Measurements from ENCODE around the gene SLC11A1.
A peak's percentile ranks its signal among the peaks of the same experiment; 100 is the strongest.

SLC11A1 gene

DNA sequence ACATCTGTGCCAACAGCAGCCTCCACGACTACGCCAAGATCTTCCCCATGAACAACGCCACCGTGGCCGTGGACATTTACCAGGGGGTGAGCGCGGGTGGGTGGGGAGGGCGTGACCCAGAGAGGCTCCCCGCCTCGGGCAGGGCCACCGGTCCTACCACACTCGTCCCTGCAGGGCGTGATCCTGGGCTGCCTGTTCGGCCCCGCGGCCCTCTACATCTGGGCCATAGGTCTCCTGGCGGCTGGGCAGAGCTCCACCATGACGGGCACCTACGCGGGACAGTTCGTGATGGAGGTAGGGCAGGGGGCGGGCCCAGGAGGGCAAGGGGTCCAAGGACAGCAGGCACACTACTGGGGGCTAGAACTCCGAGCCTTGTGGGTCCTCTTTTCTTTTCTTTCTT is 9.1 kb downstream of the SLC11A1 start:
- Histone ChIP-seq H3K4me3 (ENCODE audit: insufficient read depth in 1 of 2, low read depth in 1 of 2, low read length in 2 of 2) (no peak overlapping the region), H2AFZ (ENCODE audit: low read depth, low read length) (no peak overlapping the region), H3K4ac (ENCODE audit: low read depth in 1 of 2, low read length in 2 of 2) (no peak overlapping the region), H4K8ac (ENCODE audit: low read length) (no peak overlapping the region), H3K4me2 (ENCODE audit: low read length, poor library complexity, severe bottlenecking) (no peak overlapping the region), H2BK15ac (ENCODE audit: low read depth, poor library complexity, severe bottlenecking) (no peak overlapping the region), H3K36me3 (ENCODE audit: control insufficient read depth in 1 of 2, insufficient read depth in 2 of 2, low read depth in 1 of 2, low read length in 2 of 2) (no peaks in the 10 kb centered on the region), H3K27ac (ENCODE audit: low read length, poor library complexity, severe bottlenecking) (no peak overlapping the region), H3K18ac (ENCODE audit: low read depth in 1 of 2, low read length in 2 of 2) (no peak overlapping the region), H3K79me1 (replicated peaks; ENCODE audit: low read length, poor library complexity, severe bottlenecking) (no peaks in the 10 kb centered on the region), H4K91ac (ENCODE audit: low read length) (no peak overlapping the region), H2BK12ac (ENCODE audit: low read length in 2 of 2) (no peak overlapping the region), H3K4me1 (ENCODE audit: control insufficient read depth, insufficient read depth, low read depth, low read length) (peaks cover 16% of the 10 kb centered on the region), H3K23ac (ENCODE audit: low read length in 2 of 2) (no peak overlapping the region), H2BK5ac (ENCODE audit: low read depth, low read length, poor library complexity, severe bottlenecking) (no peak overlapping the region), H3K14ac (ENCODE audit: low read length in 2 of 2) (no peak overlapping the region), H3K27me3 (ENCODE audit: control insufficient read depth in 1 of 2, insufficient read depth in 1 of 2, low read length in 2 of 2) (peaks cover 13 to 14% of the 10 kb centered on the region in 2 experiments), H3K9me3 (ENCODE audit: control insufficient read depth, low read length) (no peaks in the 10 kb centered on the region), H2AK5ac (ENCODE audit: low read length, severe bottlenecking) (no peak overlapping the region), H2BK120ac (ENCODE audit: low read depth, low read length) (no peak overlapping the region), H3K9ac (ENCODE audit: low read length) (no peak overlapping the region)
- DNase-seq = no peak
- WGBS = 91% methylated on average over 21 of the region's 23 CpGs

DNA sequence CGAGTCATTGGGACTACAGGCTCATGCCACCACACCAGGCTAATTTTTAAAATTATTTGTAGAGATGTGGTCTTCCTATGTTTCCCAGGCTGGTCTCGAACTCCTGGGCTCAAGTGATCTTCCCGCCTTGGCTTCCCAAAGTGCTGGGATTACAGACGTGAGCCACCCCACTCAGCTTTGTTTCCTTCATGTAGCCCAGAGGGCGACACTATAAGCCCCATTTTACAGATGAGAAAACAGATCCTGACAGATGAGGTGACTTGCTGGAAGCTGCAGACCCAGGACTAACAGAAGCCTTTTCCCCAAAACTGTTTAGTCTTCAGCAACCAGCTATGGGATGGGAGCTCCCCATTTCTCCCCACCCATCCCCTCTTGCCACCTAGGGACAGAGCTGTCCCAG is 10.4 kb downstream of the SLC11A1 start:
- no peak overlapping the region for H4K8ac ChIP-seq (ENCODE audit: low read length)
- H3K4me3 ChIP-seq (ENCODE audit: insufficient read depth in 1 of 2, low read depth in 1 of 2, low read length in 2 of 2) = no peak overlapping the region
- H3K9ac ChIP-seq (ENCODE audit: low read length) = no peak overlapping the region
- no peak overlapping the region for H3K14ac ChIP-seq (ENCODE audit: low read length in 2 of 2)
- H2BK15ac ChIP-seq (ENCODE audit: low read depth, poor library complexity, severe bottlenecking) = no peak overlapping the region
- no peak overlapping the region for H3K18ac ChIP-seq (ENCODE audit: low read depth in 1 of 2, low read length in 2 of 2)
- H4K91ac ChIP-seq (ENCODE audit: low read length) = no peak overlapping the region
- no peak overlapping the region for H2AK5ac ChIP-seq (ENCODE audit: low read length, severe bottlenecking)
- peaks cover 4% of the 10 kb centered on the region in 2 experiments for H3K27me3 ChIP-seq (ENCODE audit: control insufficient read depth in 1 of 2, insufficient read depth in 1 of 2, low read length in 2 of 2)
- H3K4ac ChIP-seq (ENCODE audit: low read depth in 1 of 2, low read length in 2 of 2) = no peak overlapping the region
- no peak overlapping the region for H2BK5ac ChIP-seq (ENCODE audit: low read depth, low read length, poor library complexity, severe bottlenecking)
- no peak overlapping the region for H2AFZ ChIP-seq (ENCODE audit: low read depth, low read length)
- H3K27ac ChIP-seq (ENCODE audit: low read length, poor library complexity, severe bottlenecking) = no peak overlapping the region
- no peak overlapping the region for H2BK12ac ChIP-seq (ENCODE audit: low read length in 2 of 2)
- no peak overlapping the region for H2BK120ac ChIP-seq (ENCODE audit: low read depth, low read length)
- no peak overlapping the region for H3K4me2 ChIP-seq (ENCODE audit: low read length, poor library complexity, severe bottlenecking)
- no peaks in the 10 kb centered on the region for H3K36me3 ChIP-seq (ENCODE audit: control insufficient read depth in 1 of 2, insufficient read depth in 2 of 2, low read depth in 1 of 2, low read length in 2 of 2)
- H3K4me1 ChIP-seq (ENCODE audit: control insufficient read depth, insufficient read depth, low read depth, low read length) = peaks cover 24% of the 10 kb centered on the region
- H3K9me3 ChIP-seq (ENCODE audit: control insufficient read depth, low read length) = no peaks in the 10 kb centered on the region
- DNase-seq = no peak
- no peaks in the 10 kb centered on the region for H3K79me1 ChIP-seq (replicated peaks; ENCODE audit: low read length, poor library complexity, severe bottlenecking)
- WGBS = 92% methylated on average over 4 of the region's 5 CpGs
- H3K23ac ChIP-seq (ENCODE audit: low read length in 2 of 2) = no peak overlapping the region

DNA sequence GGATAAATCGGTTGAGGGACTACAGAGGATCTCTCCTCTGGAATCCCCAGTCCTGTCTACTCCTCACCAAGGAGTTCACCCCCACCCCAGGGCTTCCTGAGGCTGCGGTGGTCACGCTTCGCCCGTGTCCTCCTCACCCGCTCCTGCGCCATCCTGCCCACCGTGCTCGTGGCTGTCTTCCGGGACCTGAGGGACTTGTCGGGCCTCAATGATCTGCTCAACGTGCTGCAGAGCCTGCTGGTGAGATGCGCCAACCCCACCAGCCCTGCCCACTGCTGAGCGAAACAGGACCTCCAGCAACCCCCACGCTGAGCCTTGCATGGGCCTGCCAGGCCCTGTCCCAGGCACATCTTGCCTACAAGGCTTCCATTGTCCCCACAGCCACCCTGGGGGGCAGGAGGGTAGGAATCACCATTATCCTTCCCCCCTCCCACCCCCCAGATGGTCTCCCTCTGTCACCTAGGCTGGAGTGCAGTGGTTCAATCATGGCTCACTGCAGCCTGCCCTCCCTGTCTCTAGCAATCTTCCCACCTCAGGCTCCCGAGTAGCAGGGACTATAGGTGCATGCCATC is 10.9 kb downstream of the SLC11A1 start:
- no peak overlapping the region for H3K23ac ChIP-seq (ENCODE audit: low read length in 2 of 2)
- H3K36me3 ChIP-seq (ENCODE audit: control insufficient read depth in 1 of 2, insufficient read depth in 2 of 2, low read depth in 1 of 2, low read length in 2 of 2) = no peaks in the 10 kb centered on the region
- no peak overlapping the region for H3K9ac ChIP-seq (ENCODE audit: low read length)
- DNase-seq = no peak
- peak overlapping the region; percentile 67 for H4K91ac ChIP-seq (ENCODE audit: low read length)
- H3K79me1 ChIP-seq (replicated peaks; ENCODE audit: low read length, poor library complexity, severe bottlenecking) = no peaks in the 10 kb centered on the region
- no peak overlapping the region for H2BK12ac ChIP-seq (ENCODE audit: low read length in 2 of 2)
- no peak overlapping the region for H3K4me3 ChIP-seq (ENCODE audit: insufficient read depth in 1 of 2, low read depth in 1 of 2, low read length in 2 of 2)
- no peaks in the 10 kb centered on the region for H3K9me3 ChIP-seq (ENCODE audit: control insufficient read depth, low read length)
- H2BK5ac ChIP-seq (ENCODE audit: low read depth, low read length, poor library complexity, severe bottlenecking) = no peak overlapping the region
- no peak overlapping the region for H3K18ac ChIP-seq (ENCODE audit: low read depth in 1 of 2, low read length in 2 of 2)
- no peak overlapping the region for H3K27ac ChIP-seq (ENCODE audit: low read length, poor library complexity, severe bottlenecking)
- H3K4me2 ChIP-seq (ENCODE audit: low read length, poor library complexity, severe bottlenecking) = no peak overlapping the region
- no peak overlapping the region for H3K4ac ChIP-seq (ENCODE audit: low read depth in 1 of 2, low read length in 2 of 2)
- H2BK120ac ChIP-seq (ENCODE audit: low read depth, low read length) = no peak overlapping the region
- no peak overlapping the region for H2BK15ac ChIP-seq (ENCODE audit: low read depth, poor library complexity, severe bottlenecking)
- peaks cover 0 to 3% of the 10 kb centered on the region in 2 experiments for H3K27me3 ChIP-seq (ENCODE audit: control insufficient read depth in 1 of 2, insufficient read depth in 1 of 2, low read length in 2 of 2)
- no peak overlapping the region for H2AFZ ChIP-seq (ENCODE audit: low read depth, low read length)
- peaks cover 25% of the 10 kb centered on the region for H3K4me1 ChIP-seq (ENCODE audit: control insufficient read depth, insufficient read depth, low read depth, low read length)
- H4K8ac ChIP-seq (ENCODE audit: low read length) = no peak overlapping the region
- H3K14ac ChIP-seq (ENCODE audit: low read length in 2 of 2) = no peak overlapping the region
- 89% methylated on average over 16 of the region's 16 CpGs for WGBS
- H2AK5ac ChIP-seq (ENCODE audit: low read length, severe bottlenecking) = no peak overlapping the region

DNA sequence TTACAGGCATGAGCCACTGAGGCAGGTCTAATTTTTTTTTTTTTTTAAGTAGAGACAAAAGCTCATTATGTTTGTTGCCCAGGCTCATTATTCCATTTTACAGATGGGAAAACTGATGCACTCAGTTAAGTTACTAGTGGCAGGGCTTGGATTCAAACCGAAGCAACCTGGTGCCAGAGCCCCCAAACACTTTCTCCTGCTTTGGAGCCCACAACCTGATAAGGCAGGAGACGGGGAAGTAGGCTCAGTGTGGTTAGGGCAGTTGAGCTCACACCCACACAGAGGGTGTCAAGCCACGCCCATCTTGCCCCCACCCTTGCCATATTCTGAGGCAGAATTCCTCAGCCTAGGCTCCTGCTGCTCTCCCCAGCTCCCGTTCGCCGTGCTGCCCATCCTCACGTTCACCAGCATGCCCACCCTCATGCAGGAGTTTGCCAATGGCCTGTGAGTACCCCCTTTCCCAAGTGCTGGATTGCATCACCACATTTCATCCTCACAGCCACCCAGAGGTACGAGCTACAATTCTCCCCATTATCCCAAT is 11.7 kb downstream of the SLC11A1 start:
- Histone ChIP-seq H3K23ac (ENCODE audit: low read length in 2 of 2) (peak overlapping the region in 1 of 2 experiments; percentile 54), H3K9me3 (ENCODE audit: control insufficient read depth, low read length) (no peaks in the 10 kb centered on the region), H3K79me1 (replicated peaks; ENCODE audit: low read length, poor library complexity, severe bottlenecking) (no peaks in the 10 kb centered on the region), H3K27me3 (ENCODE audit: control insufficient read depth in 1 of 2, insufficient read depth in 1 of 2, low read length in 2 of 2) (peaks cover 0 to 3% of the 10 kb centered on the region in 2 experiments), H3K27ac (ENCODE audit: low read length, poor library complexity, severe bottlenecking) (no peak overlapping the region), H3K4ac (ENCODE audit: low read depth in 1 of 2, low read length in 2 of 2) (peak overlapping the region in 1 of 2 experiments; percentile 51), H2BK15ac (ENCODE audit: low read depth, poor library complexity, severe bottlenecking) (peak overlapping the region; percentile 33), H3K4me1 (ENCODE audit: control insufficient read depth, insufficient read depth, low read depth, low read length) (peaks cover 32% of the 10 kb centered on the region), H3K14ac (ENCODE audit: low read length in 2 of 2) (no peak overlapping the region), H3K18ac (ENCODE audit: low read depth in 1 of 2, low read length in 2 of 2) (no peak overlapping the region), H3K9ac (ENCODE audit: low read length) (no peak overlapping the region), H4K8ac (ENCODE audit: low read length) (no peak overlapping the region), H2BK12ac (ENCODE audit: low read length in 2 of 2) (peak overlapping the region in 1 of 2 experiments; percentile 3), H3K36me3 (ENCODE audit: control insufficient read depth in 1 of 2, insufficient read depth in 2 of 2, low read depth in 1 of 2, low read length in 2 of 2) (no peaks in the 10 kb centered on the region), H2AFZ (ENCODE audit: low read depth, low read length) (no peak overlapping the region), H4K91ac (ENCODE audit: low read length) (peak overlapping the region; percentile 55), H3K4me3 (ENCODE audit: insufficient read depth in 1 of 2, low read depth in 1 of 2, low read length in 2 of 2) (no peak overlapping the region), H2AK5ac (ENCODE audit: low read length, severe bottlenecking) (no peak overlapping the region), H2BK5ac (ENCODE audit: low read depth, low read length, poor library complexity, severe bottlenecking) (no peak overlapping the region), H2BK120ac (ENCODE audit: low read depth, low read length) (no peak overlapping the region), H3K4me2 (ENCODE audit: low read length, poor library complexity, severe bottlenecking) (no peak overlapping the region)
- DNase-seq = no peak
- WGBS = 65% methylated on average over 8 of the region's 8 CpGs
